ENCODE data around the gene CRIP3.

DNA sequence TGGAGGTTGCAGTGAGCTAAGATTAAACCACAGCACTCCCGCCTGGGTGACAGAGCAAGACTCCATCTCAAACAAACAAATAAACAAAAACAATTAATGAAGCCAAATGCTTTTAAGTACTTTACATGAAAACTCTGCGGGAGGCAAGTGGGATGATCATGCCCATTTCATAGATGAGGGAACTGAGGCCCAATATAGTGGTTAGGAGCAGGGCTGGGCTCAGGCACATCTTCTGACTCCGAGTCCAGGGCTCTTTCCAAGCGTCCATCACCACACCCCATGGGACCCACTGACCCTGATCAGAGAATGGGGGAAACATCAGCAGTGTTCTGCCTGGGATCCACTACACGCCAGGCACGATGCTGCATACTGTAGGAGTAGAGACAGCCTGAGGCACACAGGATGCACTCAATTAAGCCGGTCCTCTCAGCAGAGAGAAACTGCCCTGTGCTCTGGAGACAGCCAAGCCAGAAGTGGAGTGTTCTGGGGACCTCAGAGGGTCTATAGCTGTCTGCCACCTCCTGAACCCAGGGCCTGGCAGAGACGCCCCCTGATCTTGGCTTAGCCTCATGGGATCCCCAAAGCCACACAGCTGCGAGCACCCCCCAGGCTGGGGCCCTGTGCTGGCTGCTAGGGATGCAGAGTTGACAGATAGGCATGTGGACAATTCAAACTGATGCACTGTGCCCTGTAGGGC lies 51.8 kb downstream of the CRIP3 start:
- TF ChIP-seq TAF1 (IDR thresholded peaks at IDR 0.05; ENCODE audit: low read depth, low read length) = no peak
- no peak for TF ChIP-seq SPI1 (IDR thresholded peaks at IDR 0.05; ENCODE audit: low read depth, low read length)
- no peak for TF ChIP-seq POU2F2 (IDR thresholded peaks at IDR 0.05; ENCODE audit: low read depth, low read length)
- TF ChIP-seq POLR2AphosphoS5 (IDR thresholded peaks at IDR 0.05; ENCODE audit: low read depth, low read length) = no peak
- TF ChIP-seq POLR2A (IDR thresholded peaks at IDR 0.05; ENCODE audit: low read depth, low read length) = no peak
- no peak for TF ChIP-seq PAX5 (IDR thresholded peaks at IDR 0.05; ENCODE audit: insufficient read depth, low read length, severe bottlenecking)
